Astrocyte (in vitro differentiated cells and primary cell): ENCODE measurements around the gene DAPL1. TPM values are rescaled to one million over a fixed set of nuclear protein-coding genes. Genes with fewer than 3 reads are reported as not detected.

Experiments
- DNase-seq: peaks from one replicate; pipeline ENCODE4 v3.0.0-alpha.2; 2010; ENCODE audit warnings: low read depth
- FAIRE-seq: peaks from 2 replicates; lab custom pipeline; 2011; peaks lifted over from hg19 to GRCh38; lab: Jason Lieb, UNC
- H2AFZ ChIP-seq: 2 replicates; pipeline ENCODE4 v1.6.0; 2012; ENCODE audit warnings: low read depth, low read length, inconsistent platforms
- H3K27ac ChIP-seq: 2 replicates; pipeline ENCODE4 v1.5.1; 2011; ENCODE audit warnings: low read depth, low read length, inconsistent platforms
- H3K27me3 ChIP-seq: 2 replicates; pipeline ENCODE4 v1.6.0; 2011; ENCODE audit warnings: low read length, inconsistent platforms; ENCODE audit not compliant: insufficient read depth
- H3K36me3 ChIP-seq: 2 replicates; pipeline ENCODE4 v1.5.1; 2011; ENCODE audit warnings: low read length, inconsistent platforms; ENCODE audit not compliant: insufficient read depth
- H3K4me1 ChIP-seq: 2 replicates; pipeline ENCODE4 v1.5.1; 2011; ENCODE audit warnings: low read length, inconsistent platforms; ENCODE audit not compliant: insufficient read depth
- H3K4me2 ChIP-seq: 2 replicates; pipeline ENCODE4 v1.6.0; 2012; ENCODE audit warnings: low read length, inconsistent platforms
- H3K4me3 ChIP-seq: 2 replicates; pipeline ENCODE4 v1.5.1; 2011; ENCODE audit warnings: low read depth, mild to moderate bottlenecking, low read length, inconsistent platforms; ENCODE audit not compliant: insufficient read depth
- H3K79me2 ChIP-seq: 2 replicates; pipeline ENCODE4 v1.6.0; 2012; ENCODE audit warnings: mild to moderate bottlenecking, low read length, inconsistent platforms; ENCODE audit not compliant: insufficient read depth
- H3K9ac ChIP-seq: 2 replicates; pipeline ENCODE4 v1.6.0; 2012; ENCODE audit warnings: mild to moderate bottlenecking, low read length, inconsistent platforms
- H3K9me3 ChIP-seq: 2 replicates; pipeline ENCODE4 v1.5.1; 2012; ENCODE audit warnings: low read depth, mild to moderate bottlenecking, low read length, inconsistent platforms; ENCODE audit not compliant: insufficient read depth
- H4K20me1 ChIP-seq: 2 replicates; pipeline ENCODE4 v1.6.0; 2012; ENCODE audit warnings: low read length, inconsistent platforms; ENCODE audit not compliant: insufficient read depth
- H3K27ac Mint-ChIP-seq: one replicate; pipeline ENCODE4 v1.8.0; 2021; ENCODE audit warnings: mild to moderate bottlenecking, mixed read lengths; ENCODE audit not compliant: unreplicated experiment
- H3K27me3 Mint-ChIP-seq: one replicate; pipeline ENCODE4 v1.8.0; 2021; ENCODE audit warnings: low read depth, mixed read lengths; ENCODE audit not compliant: unreplicated experiment
- H3K36me3 Mint-ChIP-seq: one replicate; pipeline ENCODE4 v1.8.0; 2021; ENCODE audit warnings: low read depth, mixed read lengths; ENCODE audit not compliant: unreplicated experiment
- H3K4me1 Mint-ChIP-seq: one replicate; pipeline ENCODE4 v1.8.0; 2021; ENCODE audit warnings: low read depth, mixed read lengths; ENCODE audit not compliant: unreplicated experiment
- H3K4me3 Mint-ChIP-seq: one replicate; pipeline ENCODE4 v1.8.0; 2021; ENCODE audit warnings: mild to moderate bottlenecking, moderate library complexity, mixed read lengths; ENCODE audit not compliant: unreplicated experiment
- H3K9me3 Mint-ChIP-seq: one replicate; pipeline ENCODE4 v1.8.0; 2021; ENCODE audit warnings: mild to moderate bottlenecking, mixed read lengths; ENCODE audit not compliant: unreplicated experiment
- CTCF ChIP-seq: IDR thresholded peaks from 2 replicates; pipeline ENCODE4 v1.5.1; 2011; ENCODE audit warnings: low read depth, mild to moderate bottlenecking, inconsistent platforms, low read length, moderate library complexity; ENCODE audit not compliant: insufficient read depth
- EZH2 ChIP-seq: IDR thresholded peaks from 2 replicates; pipeline ENCODE4 v1.6.1; 2012; ENCODE audit warnings: mild to moderate bottlenecking, low read length, inconsistent platforms; ENCODE audit not compliant: insufficient read depth
- total RNA-seq: library from RNA; stranded (reverse); gene quantifications from 2 replicates; pipeline ENCODE4 v1.2.1, GENCODE V29; 2021

Gene DAPL1
- total RNA-seq, 1 donor from 2014 or later: not detected

DNA sequence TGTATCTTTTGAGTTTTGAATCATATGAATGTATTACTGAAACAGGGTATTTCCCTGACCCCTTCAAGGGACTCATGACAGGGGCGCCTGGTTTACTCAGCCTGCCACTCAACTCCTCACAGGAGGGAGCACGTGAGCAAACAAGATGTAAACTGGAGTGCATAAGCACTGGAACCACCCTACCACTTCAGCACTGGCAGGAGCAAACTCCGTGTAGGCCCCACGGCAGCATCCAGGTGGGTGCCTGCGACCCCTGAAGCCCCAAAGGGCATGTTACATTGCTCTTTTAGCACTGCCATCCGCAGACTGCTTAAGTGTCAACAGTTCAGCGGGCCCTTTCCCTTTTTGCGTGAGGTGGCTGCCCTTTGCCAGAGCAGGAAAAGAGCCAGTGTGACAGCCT, 8.2 kb upstream of the DAPL1 start:
- H3K4me3 Mint-ChIP-seq: no peak overlapping the region
- no peak overlapping the region for H2AFZ ChIP-seq
- H3K4me1 ChIP-seq: no peaks in the 10 kb centered on the region
- H3K36me3 ChIP-seq: no peaks in the 10 kb centered on the region
- peaks cover 5% of the 10 kb centered on the region for H3K27me3 Mint-ChIP-seq
- H3K9me3 Mint-ChIP-seq: peaks cover 2% of the 10 kb centered on the region
- TF ChIP-seq EZH2 (no peak), CTCF (no peak)
- H3K4me3 ChIP-seq: no peak overlapping the region
- no peaks in the 10 kb centered on the region for H3K27me3 ChIP-seq
- H4K20me1 ChIP-seq: no peaks in the 10 kb centered on the region
- no peak overlapping the region for H3K9ac ChIP-seq
- no peaks in the 10 kb centered on the region for H3K79me2 ChIP-seq
- no peaks in the 10 kb centered on the region for H3K36me3 Mint-ChIP-seq
- no peak for FAIRE-seq
- DNase-seq: no peak
- no peak overlapping the region for H3K27ac ChIP-seq
- no peak overlapping the region for H3K27ac Mint-ChIP-seq
- H3K4me2 ChIP-seq: no peak overlapping the region
- peaks cover 8% of the 10 kb centered on the region for H3K4me1 Mint-ChIP-seq
- H3K9me3 ChIP-seq: no peaks in the 10 kb centered on the region

- no peak overlapping the region for H2AFZ ChIP-seq
- no peaks in the 10 kb centered on the region for H3K36me3 Mint-ChIP-seq
- TF ChIP-seq EZH2 (no peak), CTCF (no peak)
- FAIRE-seq: no peak
- H4K20me1 ChIP-seq: no peaks in the 10 kb centered on the region
- no peak overlapping the region for H3K4me3 Mint-ChIP-seq
- no peaks in the 10 kb centered on the region for H3K9me3 ChIP-seq
- no peaks in the 10 kb centered on the region for H3K36me3 ChIP-seq
- no peak for DNase-seq
- peaks cover 2% of the 10 kb centered on the region for H3K9me3 Mint-ChIP-seq
- H3K4me3 ChIP-seq: no peak overlapping the region
- H3K27ac Mint-ChIP-seq: no peak overlapping the region
- no peak overlapping the region for H3K4me2 ChIP-seq
- no peaks in the 10 kb centered on the region for H3K27me3 ChIP-seq
- no peaks in the 10 kb centered on the region for H3K79me2 ChIP-seq
- no peaks in the 10 kb centered on the region for H3K4me1 ChIP-seq
- no peak overlapping the region for H3K27ac ChIP-seq
- H3K4me1 Mint-ChIP-seq: no peaks in the 10 kb centered on the region
- peaks cover 5% of the 10 kb centered on the region for H3K27me3 Mint-ChIP-seq
- no peak overlapping the region for H3K9ac ChIP-seq
Measured at GRCh38 chr2:158788951-158789350, 6.2 kb upstream of the DAPL1 start.

DNA sequence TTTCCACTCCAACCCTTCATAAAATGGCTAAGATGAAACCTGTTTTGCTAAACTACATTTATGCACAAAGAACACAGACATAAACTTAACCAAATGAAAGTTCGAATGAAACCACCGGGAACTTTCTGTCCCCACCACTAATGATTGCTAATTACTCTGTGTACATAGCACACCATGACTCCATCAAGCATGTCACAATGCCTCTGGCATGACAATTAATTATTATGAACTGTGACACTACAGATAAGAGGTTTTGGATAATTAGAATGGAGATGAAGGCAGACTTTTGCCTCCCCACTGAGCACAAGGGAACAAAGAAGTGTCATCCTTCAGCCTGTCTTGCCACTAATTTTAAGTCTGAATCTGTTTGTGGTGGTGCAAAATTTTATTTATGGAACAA, 1.5 kb downstream of the DAPL1 start:
- DNase-seq (no peak), FAIRE-seq (no peak)
- Histone ChIP-seq H4K20me1 (no peaks in the 10 kb centered on the region), H3K4me3 (no peak overlapping the region), H3K27me3 (peaks cover 9% of the 10 kb centered on the region), H3K36me3 (no peaks in the 10 kb centered on the region), H2AFZ (no peak overlapping the region), H3K79me2 (no peaks in the 10 kb centered on the region), H3K4me2 (no peak overlapping the region), H3K27ac (no peak overlapping the region), H3K4me1 (no peaks in the 10 kb centered on the region), H3K9ac (no peak overlapping the region), H3K9me3 (no peaks in the 10 kb centered on the region)
- TF ChIP-seq EZH2 (no peak), CTCF (no peak)
- Mint-ChIP-seq H3K27ac (no peak overlapping the region), H3K27me3 (peaks cover 4% of the 10 kb centered on the region), H3K36me3 (no peaks in the 10 kb centered on the region), H3K4me1 (no peaks in the 10 kb centered on the region), H3K9me3 (no peaks in the 10 kb centered on the region), H3K4me3 (no peak overlapping the region)
